ENCODE measurements around the gene MTMR10. TPM values are rescaled to one million over a fixed set of nuclear protein-coding genes. Genes with fewer than 3 reads are reported as not detected.

The MTMR10 gene
- polyA plus RNA-seq, 2 of the 4 experiments (the other 2 are of a cell fraction): 11.9 to 23.1 TPM

GRCh38 chr15:30895461-30896210 is 95.8 kb downstream of the MTMR10 start:
- H3K9me3 ChIP-seq: no peaks in the 10 kb centered on the region
- WGBS (ENCODE audit: missing lambda C conversion rate): 90% methylated on average over 33 of the region's 33 CpGs
- H3K4me2 ChIP-seq: no peak overlapping the region
- no peak for FAIRE-seq
- H3K4me1 ChIP-seq: 0 out of 3 replicates have a peak, but pooled peaks cover 3% of the 10 kb centered on the region
- no peak overlapping the region for H3K27ac ChIP-seq
- ChIA-PET CTCF (interaction anchor here (1.1 to 2.8 kb wide), 5 partner anchors 7 to 233 kb away, joined by 4 to 17 read pairs (median 13); no protein-coding TSS in a partner anchor), POLR2A (no interaction called here)
- H3K4me3 ChIP-seq: no peak overlapping the region
- ATAC-seq: no peak
- no peak for DNase-seq (ENCODE audit: low read depth in 1 of 2, low spot score in 1 of 2)
- TF ChIP-seq PHF8 (IDR thresholded peaks at IDR 0.05; ENCODE audit: borderline replicate concordance, low read depth) (no peak), FOSL2 (IDR thresholded peaks at IDR 0.05) (no peak), FOSL2 (CRISPR knock-in tag; IDR thresholded peaks at IDR 0.05) (no peak), EHF (CRISPR knock-in tag; IDR thresholded peaks at IDR 0.05) (no peak), CEBPB (IDR thresholded peaks at IDR 0.05) (no peak), ZSCAN20 (CRISPR knock-in tag; IDR thresholded peaks at IDR 0.05) (no peak), NR3C1 (IDR thresholded peaks at IDR 0.05) (no peak)

DNA sequence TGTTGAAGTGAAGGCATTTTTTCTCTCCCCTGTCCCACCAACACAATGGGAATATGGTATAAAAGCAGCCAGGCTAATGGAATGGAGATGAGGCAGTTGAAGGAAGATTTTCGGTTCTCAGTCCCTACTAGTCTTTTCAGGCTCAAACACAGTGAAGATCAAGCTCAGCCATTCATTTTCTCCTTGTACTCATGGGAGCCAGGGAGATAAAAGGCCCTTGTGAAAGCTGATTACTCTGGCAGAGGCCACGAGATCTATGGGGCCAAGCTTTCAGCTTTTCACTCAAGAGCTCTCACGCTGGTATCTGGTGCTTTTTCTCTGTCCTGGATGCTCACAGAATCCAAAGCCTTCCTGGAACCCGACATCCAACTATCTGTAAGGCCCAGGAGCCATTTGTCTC is 102.2 kb downstream of the MTMR10 start:
- POLR2A ChIA-PET: no interaction called here
- H3K4me2 ChIP-seq: no peak overlapping the region

More for the DNA sequence above, 102.2 kb downstream of the MTMR10 start:
- CTCF ChIA-PET: interaction anchor here (2.0 kb wide), 1 partner anchor 240 kb away, joined by 7 read pairs; no protein-coding TSS in a partner anchor
- TF ChIP-seq HDAC2 (IDR thresholded peaks at IDR 0.05): no peak
- H3K4me3 ChIP-seq: no peak overlapping the region
- FAIRE-seq (no peak), DNase-seq (ENCODE audit: low read depth in 1 of 2, low spot score in 1 of 2) (no peak), ATAC-seq (no peak)
- no peaks in the 10 kb centered on the region for H3K9me3 ChIP-seq
- 0 out of 3 replicates have a peak, but pooled peaks cover 3% of the 10 kb centered on the region for H3K4me1 ChIP-seq
- WGBS (ENCODE audit: missing lambda C conversion rate): 8% methylated on average over 4 of the region's 4 CpGs
- no peak overlapping the region for H3K27ac ChIP-seq

Small RNA genes within 50 kb of the gene (small RNA-seq; reads per million reads assigned to genes)
- 0 reads per million in 6 experiments for gene RNU6-466P

Other genes with a start within 250 kb of the MTMR10 start
- gene FAN1, start 87.7 kb downstream of the MTMR10 start, polyA plus RNA-seq (2011; rRNA removed): 22.1 and 22.2 TPM in 2 replicates
- gene FAN1, start 87.7 kb downstream of the MTMR10 start, polyA plus RNA-seq (2017; fragmentation: RNase III; extraction: RNeasy Plus Mini Kit Qiagen cat#74134 plus additional on column Dnase treatment): 17.4 to 18.2 TPM (median 17.4 TPM) in 3 replicates
- not detected in 2 replicates for gene TRPM1, start 110.1 kb upstream of the MTMR10 start, polyA plus RNA-seq (2011; rRNA removed)
- not detected in 3 replicates for gene TRPM1, start 110.1 kb upstream of the MTMR10 start, polyA plus RNA-seq (2017; fragmentation: RNase III; extraction: RNeasy Plus Mini Kit Qiagen cat#74134 plus additional on column Dnase treatment)

Data from A549 (cell line).